ENCODE measurements around the gene MAP3K14. TPM values are rescaled to one million over a fixed set of nuclear protein-coding genes. Genes with fewer than 3 reads are reported as not detected.

Gene MAP3K14
- total RNA-seq, 2 donors from 2014 or later: 6.5 to 9.9 TPM

- H3K36me3 ChIP-seq (replicated peaks in 1 of 2; ENCODE audit: insufficient read depth in 1 of 2, low read depth in 2 of 2): no peaks in the 10 kb centered on the region
- no peak overlapping the region for H3K4me3 ChIP-seq
- peak overlapping the region in 2 of 4 donors; percentile 51 to 74 for H3K27ac ChIP-seq
- H3K4me1 ChIP-seq: peaks cover 33% of the 10 kb centered on the region
- ATAC-seq (no peak), DNase-seq (no peak)
- H3K27me3 ChIP-seq: peaks cover 0 to 5% of the 10 kb centered on the region in 2 donors
- H3K9me3 ChIP-seq: no peaks in the 10 kb centered on the region
- intact Hi-C loops (cut with DNase I): no loop called here
- no peak for TF ChIP-seq POLR2A (IDR thresholded peaks at IDR 0.05)
- no peak for TF ChIP-seq CTCF (IDR thresholded peaks at IDR 0.05)
- 66 to 80% methylated on average over 3 of the region's 3 CpGs for WGBS, 2 donors
Observed at GRCh38 chr17:45226576-45226975, 90.2 kb downstream of the MAP3K14 start.

- Histone ChIP-seq H3K27ac (peak overlapping the region in 2 of 4 donors; percentile 51 to 74), H3K27me3 (peaks cover 0 to 5% of the 10 kb centered on the region in 2 donors), H3K9me3 (no peaks in the 10 kb centered on the region), H3K4me3 (no peak overlapping the region), H3K4me1 (peaks cover 38% of the 10 kb centered on the region), H3K36me3 (replicated peaks in 1 of 2; ENCODE audit: insufficient read depth in 1 of 2, low read depth in 2 of 2) (no peaks in the 10 kb centered on the region)
- ATAC-seq: no peak
- TF ChIP-seq POLR2A (IDR thresholded peaks at IDR 0.05): peak in 1 of 3 donors; percentile 6
- no peak for TF ChIP-seq CTCF (IDR thresholded peaks at IDR 0.05)
- intact Hi-C loops (cut with DNase I): no loop called here
- peak in 3 of 4 donors; percentile 36 to 82 (median 55) for DNase-seq
- 85 to 93% methylated on average over 10 to 11 of the region's 11 CpGs for WGBS, 2 donors
Observed at GRCh38 chr17:45225964-45226530, 90.8 kb downstream of the MAP3K14 start.

GRCh38 chr17:45225051-45225700, 91.6 kb downstream of the MAP3K14 start:
- no peak for ATAC-seq
- no peaks in the 10 kb centered on the region for H3K9me3 ChIP-seq
- peaks cover 0 to 5% of the 10 kb centered on the region in 2 donors for H3K27me3 ChIP-seq
- no peak for TF ChIP-seq CTCF (IDR thresholded peaks at IDR 0.05)
- no peak for TF ChIP-seq POLR2A (IDR thresholded peaks at IDR 0.05)
- no peak for DNase-seq
- H3K36me3 ChIP-seq (replicated peaks in 1 of 2; ENCODE audit: insufficient read depth in 1 of 2, low read depth in 2 of 2): no peaks in the 10 kb centered on the region
- H3K27ac ChIP-seq: peak overlapping the region in 1 of 4 donors; percentile 74
- no peak overlapping the region for H3K4me3 ChIP-seq
- H3K4me1 ChIP-seq: peaks cover 41% of the 10 kb centered on the region
- intact Hi-C loops (cut with DNase I): no loop called here
- 74% methylated on average over 7 of the region's 7 CpGs; no CpG with 5 or more reads in 1 of the 2 donors for WGBS, 2 donors

- Histone ChIP-seq H3K36me3 (replicated peaks in 1 of 2; ENCODE audit: insufficient read depth in 1 of 2, low read depth in 2 of 2) (no peaks in the 10 kb centered on the region), H3K4me3 (no peak overlapping the region), H3K9me3 (no peaks in the 10 kb centered on the region), H3K27ac (peak overlapping the region in 1 of 4 donors; percentile 23), H3K27me3 (peaks cover 0 to 5% of the 10 kb centered on the region in 2 donors), H3K4me1 (peaks cover 39% of the 10 kb centered on the region)
- WGBS, 2 donors: 79 to 100% methylated on average over 2 to 9 of the region's 9 CpGs
- DNase-seq: no peak
- no peak for ATAC-seq
- TF ChIP-seq CTCF (IDR thresholded peaks at IDR 0.05) (no peak), POLR2A (IDR thresholded peaks at IDR 0.05) (no peak)
- intact Hi-C loops (cut with DNase I): loop anchor here (5.0 kb wide), 1 partner anchor 163 kb away; no protein-coding TSS in a partner anchor
Observed at GRCh38 chr17:45224671-45225050, 92.2 kb downstream of the MAP3K14 start.
